ENCODE data around the gene PLOD2. TPM values are rescaled to one million over a fixed set of nuclear protein-coding genes. Genes with fewer than 3 reads are reported as not detected.

Gene PLOD2
- total and polyA plus RNA-seq, 5 experiments from 2014 or later, result not detected

DNA sequence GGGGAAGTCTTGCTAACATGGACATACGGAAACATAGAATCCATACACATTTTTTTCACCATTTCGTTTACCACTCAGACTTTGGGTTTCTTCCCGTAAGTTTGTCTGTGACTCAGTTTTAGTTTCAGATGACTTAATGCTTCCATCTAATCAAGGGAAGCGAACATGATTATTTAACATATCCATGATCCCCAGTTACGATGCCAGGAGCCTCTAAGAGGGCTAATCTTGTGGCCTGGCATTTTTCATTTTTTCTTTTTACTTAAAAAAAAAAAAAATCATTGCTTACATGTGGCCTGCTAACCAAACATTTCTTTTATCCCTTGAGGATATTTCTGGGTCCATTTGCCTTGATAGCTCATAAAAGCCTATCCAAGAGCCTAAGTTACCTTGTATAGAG lies 20.2 kb upstream of the PLOD2 start:
- H3K9me3 Mint-ChIP-seq, result peaks cover 0 to 2% (median 0%) of the 10 kb centered on the region in 9 donors
- H3K4me3 Mint-ChIP-seq, result no peak overlapping the region
- ATAC-seq (no peak), DNase-seq (no peak)
- H3K27ac Mint-ChIP-seq, result no peak overlapping the region
- no peaks in the 10 kb centered on the region for H3K36me3 Mint-ChIP-seq
- H3K4me1 Mint-ChIP-seq, result no peaks in the 10 kb centered on the region
- peaks cover 0 to 16% (median 8%) of the 10 kb centered on the region in 5 donors for H3K27me3 Mint-ChIP-seq
- POLR2A ChIA-PET, result no interaction called here

DNA sequence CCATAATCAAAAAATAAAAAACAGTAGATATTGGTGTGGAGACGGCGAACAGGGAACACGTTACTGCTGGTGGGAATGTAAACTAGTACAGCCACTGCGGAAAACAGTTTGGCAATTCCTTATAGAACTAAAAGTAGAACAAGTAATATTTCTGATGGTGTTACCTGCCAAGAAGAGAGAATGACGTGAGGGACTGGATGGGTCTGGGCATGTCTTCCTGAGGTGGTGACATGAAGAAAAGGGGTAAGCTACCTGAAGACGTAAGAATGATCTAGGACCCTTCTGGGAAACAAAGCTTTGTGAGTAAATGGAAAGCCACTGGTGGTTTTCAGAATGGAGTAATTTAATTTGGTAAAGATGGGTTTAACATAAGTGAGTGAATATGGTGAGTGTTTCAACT lies 19.4 kb upstream of the PLOD2 start:
- Mint-ChIP-seq H3K4me1 (no peaks in the 10 kb centered on the region), H3K36me3 (no peaks in the 10 kb centered on the region), H3K27ac (no peak overlapping the region), H3K4me3 (no peak overlapping the region), H3K27me3 (peaks cover 0 to 11% (median 8%) of the 10 kb centered on the region in 5 donors), H3K9me3 (peaks cover 0 to 2% (median 0%) of the 10 kb centered on the region in 9 donors)
- ATAC-seq, result no peak
- POLR2A ChIA-PET, result no interaction called here
- no peak for DNase-seq

DNA sequence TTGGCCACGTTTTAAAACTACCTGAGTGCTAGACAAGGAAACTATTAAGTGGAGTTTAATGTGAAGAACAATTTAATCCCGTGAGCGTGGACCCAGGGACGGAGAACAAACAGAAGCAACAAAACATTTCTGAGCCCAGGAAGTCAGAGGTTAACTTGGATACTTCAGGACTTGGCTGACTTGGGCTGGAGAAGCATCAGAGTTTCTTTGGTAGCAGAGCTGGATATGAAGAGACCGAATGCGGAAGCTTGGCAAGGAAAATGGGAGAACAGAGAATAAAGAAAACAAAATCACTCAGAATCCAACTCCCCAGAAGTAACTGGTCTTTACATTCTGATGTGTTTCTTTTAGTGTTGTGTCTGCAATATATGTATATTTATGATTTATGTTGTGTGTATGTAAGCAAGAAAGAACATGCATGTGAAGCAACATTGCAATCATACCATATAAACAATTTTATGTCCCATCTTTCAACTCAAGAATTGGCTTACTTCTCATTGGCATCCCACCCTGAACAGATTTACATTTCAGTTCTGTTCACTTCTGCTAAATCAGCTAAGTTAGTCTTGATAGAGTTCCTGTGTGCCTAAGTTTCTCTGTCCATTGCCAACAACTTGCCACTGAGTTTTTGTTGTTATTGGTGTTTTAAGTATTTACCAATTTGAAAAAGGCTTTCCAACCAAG lies 17.2 kb upstream of the PLOD2 start:
- H3K36me3 Mint-ChIP-seq, result no peaks in the 10 kb centered on the region
- no peak overlapping the region for H3K27ac Mint-ChIP-seq
- POLR2A ChIA-PET, result no interaction called here
- no peaks in the 10 kb centered on the region for H3K4me1 Mint-ChIP-seq
- DNase-seq (no peak), ATAC-seq (no peak)
- H3K4me3 Mint-ChIP-seq, result no peak overlapping the region
- H3K9me3 Mint-ChIP-seq, result peaks cover 0 to 2% (median 0%) of the 10 kb centered on the region in 9 donors
- H3K27me3 Mint-ChIP-seq, result peaks cover under 1 to 14% (median 6%) of the 10 kb centered on the region in 5 donors

DNA sequence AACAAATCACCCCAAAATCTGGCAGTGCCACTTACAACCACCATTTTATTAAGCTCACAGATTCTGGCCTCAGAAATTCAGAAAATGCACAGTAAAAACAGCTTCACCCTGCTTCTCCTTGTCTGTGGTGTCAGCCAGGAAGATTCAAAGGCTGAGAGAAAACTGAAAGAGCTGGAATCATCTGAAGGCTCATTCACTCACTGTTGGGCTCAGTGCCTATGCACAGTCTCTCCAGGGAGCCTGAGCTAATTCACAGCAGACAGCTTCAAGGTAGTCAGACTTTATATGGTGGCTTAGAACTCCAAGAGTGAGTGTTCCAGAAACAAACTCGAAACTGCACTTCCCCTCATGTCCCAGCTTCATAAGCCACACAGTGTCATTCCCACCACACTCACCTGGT lies 16.5 kb upstream of the PLOD2 start:
- Mint-ChIP-seq H3K27me3 (peaks cover 4 to 20% (median 10%) of the 10 kb centered on the region in 5 donors), H3K36me3 (no peaks in the 10 kb centered on the region), H3K9me3 (peaks cover 0 to 2% (median 0%) of the 10 kb centered on the region in 9 donors), H3K4me3 (no peak overlapping the region), H3K27ac (no peak overlapping the region), H3K4me1 (no peaks in the 10 kb centered on the region)
- no peak for ATAC-seq
- DNase-seq, result no peak
- POLR2A ChIA-PET, result no interaction called here

DNA sequence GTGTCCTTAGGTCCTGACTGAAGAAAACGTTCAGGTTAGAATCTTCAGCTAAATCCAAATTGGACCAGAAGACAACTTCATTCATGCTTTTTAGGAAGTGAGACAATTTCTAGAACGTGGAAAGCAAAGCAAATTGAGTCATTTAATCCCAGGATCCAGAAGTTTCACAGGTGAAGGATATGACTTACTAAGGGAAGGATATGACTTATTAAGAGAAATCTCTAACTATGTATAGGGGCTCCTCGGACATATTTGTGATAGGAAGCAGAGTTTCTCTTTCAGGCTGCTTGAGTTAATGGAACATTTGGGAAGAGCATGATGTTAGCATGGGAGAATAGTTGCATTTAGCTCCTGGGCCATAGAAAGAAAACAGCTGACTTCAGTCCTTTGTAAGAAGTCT lies 16.1 kb upstream of the PLOD2 start:
- ATAC-seq (no peak), DNase-seq (no peak)
- Mint-ChIP-seq H3K4me3 (no peak overlapping the region), H3K9me3 (peaks cover 0 to 2% (median 0%) of the 10 kb centered on the region in 9 donors), H3K4me1 (no peaks in the 10 kb centered on the region), H3K27me3 (peaks cover 5 to 20% (median 10%) of the 10 kb centered on the region in 5 donors), H3K27ac (no peak overlapping the region), H3K36me3 (no peaks in the 10 kb centered on the region)
- POLR2A ChIA-PET, result no interaction called here

DNA sequence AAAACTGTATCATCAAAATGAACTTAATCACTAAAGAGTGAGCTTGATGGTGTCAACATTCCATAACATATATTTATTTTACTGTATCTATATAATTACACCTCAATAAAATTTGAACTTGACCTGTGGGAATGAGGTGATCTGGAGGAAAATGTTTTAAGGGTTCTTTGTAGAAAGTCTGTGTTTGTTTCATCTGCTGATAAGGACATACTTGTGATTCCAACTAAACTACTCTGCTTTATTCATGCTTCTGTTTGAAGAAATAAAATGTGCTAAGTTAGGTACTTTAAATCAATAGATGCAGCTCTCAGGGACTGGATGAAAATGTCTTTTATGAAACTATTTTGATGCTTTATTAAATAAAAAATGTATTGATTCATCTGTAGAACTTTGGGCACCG lies 11.6 kb upstream of the PLOD2 start:
- H3K27ac Mint-ChIP-seq, result no peak overlapping the region
- H3K4me1 Mint-ChIP-seq, result no peaks in the 10 kb centered on the region
- no peaks in the 10 kb centered on the region for H3K36me3 Mint-ChIP-seq
- H3K4me3 Mint-ChIP-seq, result no peak overlapping the region
- POLR2A ChIA-PET, result no interaction called here
- peaks cover 0 to 2% (median 0%) of the 10 kb centered on the region in 9 donors for H3K9me3 Mint-ChIP-seq
- no peak for ATAC-seq
- H3K27me3 Mint-ChIP-seq, result peaks cover 8 to 35% (median 15%) of the 10 kb centered on the region in 5 donors
- no peak for DNase-seq

DNA sequence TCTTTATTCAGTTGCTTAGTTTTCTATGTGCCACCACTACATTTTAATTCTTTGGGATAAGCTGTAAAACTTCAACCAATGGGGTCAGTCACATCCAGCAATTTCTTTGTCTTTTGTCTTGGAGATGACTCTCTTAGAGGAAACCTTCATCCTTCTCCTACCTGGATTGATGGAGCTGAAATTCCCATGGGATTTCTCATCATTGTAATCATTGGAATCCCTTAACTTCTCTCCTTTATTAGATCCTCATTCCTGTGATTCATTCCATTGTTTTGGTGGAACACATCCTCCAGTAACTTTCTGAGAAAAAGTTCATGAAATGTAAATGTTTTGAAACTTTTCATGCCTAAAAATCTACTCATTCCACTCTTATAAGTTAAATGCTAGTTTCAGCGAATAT lies 9.6 kb upstream of the PLOD2 start:
- peaks cover 0 to under 1% (median 0%) of the 10 kb centered on the region in 9 donors for H3K9me3 Mint-ChIP-seq
- H3K4me3 Mint-ChIP-seq, result no peak overlapping the region
- H3K36me3 Mint-ChIP-seq, result no peaks in the 10 kb centered on the region
- H3K27ac Mint-ChIP-seq, result no peak overlapping the region
- ATAC-seq (no peak), DNase-seq (no peak)
- H3K27me3 Mint-ChIP-seq, result peaks cover 8 to 25% (median 15%) of the 10 kb centered on the region in 5 donors
- no peaks in the 10 kb centered on the region for H3K4me1 Mint-ChIP-seq
- POLR2A ChIA-PET, result no interaction called here

DNA sequence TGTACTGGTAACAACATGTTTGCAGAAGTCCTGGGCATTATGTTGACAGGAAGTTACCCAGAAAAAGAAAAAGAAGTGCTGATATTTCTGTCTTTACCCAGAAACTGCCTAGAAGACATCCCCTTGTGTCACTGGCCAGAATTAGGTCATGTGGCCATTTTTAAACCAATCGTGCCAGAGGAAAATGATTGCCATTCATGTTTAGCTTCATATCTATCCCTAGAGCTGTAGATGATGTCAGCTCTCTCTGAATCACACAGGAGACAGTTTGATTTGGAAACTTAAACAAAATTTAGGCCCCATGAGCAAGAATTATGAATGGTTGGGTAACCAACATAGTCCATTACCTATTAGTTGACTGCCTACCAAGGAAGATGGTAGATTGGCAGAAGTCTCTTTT lies 8.9 kb upstream of the PLOD2 start:
- Mint-ChIP-seq H3K4me1 (no peaks in the 10 kb centered on the region), H3K27me3 (peaks cover 9 to 32% (median 19%) of the 10 kb centered on the region in 5 donors), H3K9me3 (no peaks in the 10 kb centered on the region), H3K27ac (no peak overlapping the region), H3K36me3 (no peaks in the 10 kb centered on the region), H3K4me3 (no peak overlapping the region)
- POLR2A ChIA-PET, result no interaction called here
- ATAC-seq (no peak), DNase-seq (no peak)

DNA sequence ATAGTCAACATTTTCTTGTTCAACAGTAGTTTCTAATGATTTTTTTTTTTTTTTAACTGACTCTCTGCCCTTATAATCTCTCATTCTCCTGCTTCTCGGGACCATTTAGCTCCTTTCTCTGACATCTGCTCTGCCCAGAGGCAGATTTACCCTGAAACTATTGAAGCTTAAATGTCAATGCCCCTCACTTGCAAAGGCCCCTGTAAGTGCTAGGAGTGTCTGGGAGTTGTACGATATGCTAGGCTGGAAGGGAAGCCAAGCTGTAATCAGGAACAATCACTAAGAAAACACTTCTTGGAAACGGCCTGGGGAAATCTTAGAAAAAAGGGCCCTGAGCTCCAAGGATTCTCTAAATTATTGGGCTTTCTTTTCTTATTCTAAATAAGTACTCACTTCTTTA lies 5.8 kb upstream of the PLOD2 start:
- Mint-ChIP-seq H3K36me3 (peaks cover 0 to 5% (median 0%) of the 10 kb centered on the region in 3 donors), H3K9me3 (no peaks in the 10 kb centered on the region), H3K27me3 (peaks cover 19 to 53% (median 30%) of the 10 kb centered on the region in 5 donors), H3K4me1 (peaks cover 0 to 5% (median 0%) of the 10 kb centered on the region in 4 donors), H3K4me3 (no peak overlapping the region), H3K27ac (no peak overlapping the region)
- ATAC-seq (no peak), DNase-seq (no peak)
- POLR2A ChIA-PET, result no interaction called here

DNA sequence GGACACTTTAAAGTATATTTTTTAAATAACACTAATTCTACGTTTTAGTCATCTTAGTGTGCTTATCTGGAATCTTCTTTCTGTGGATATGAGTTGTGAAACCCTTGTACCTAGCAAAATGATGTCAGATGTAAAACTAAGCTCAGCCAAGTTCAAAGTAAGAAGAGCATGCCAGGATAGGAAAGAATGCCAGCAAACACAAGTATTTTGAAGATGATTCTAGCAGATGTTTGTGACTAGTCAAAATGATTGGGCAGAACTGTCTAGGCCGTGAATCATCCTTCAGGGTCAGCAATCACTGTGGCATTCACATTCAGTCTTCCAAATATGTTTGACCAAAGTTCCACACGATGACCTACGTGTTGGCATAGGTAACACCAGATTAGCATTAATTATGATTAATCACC lies 5.4 kb upstream of the PLOD2 start:
- peaks cover 23 to 56% (median 30%) of the 10 kb centered on the region in 5 donors for H3K27me3 Mint-ChIP-seq
- POLR2A ChIA-PET, result no interaction called here
- H3K4me3 Mint-ChIP-seq, result no peak overlapping the region
- DNase-seq (no peak), ATAC-seq (no peak)
- no peak overlapping the region for H3K27ac Mint-ChIP-seq
- no peaks in the 10 kb centered on the region for H3K9me3 Mint-ChIP-seq
- peaks cover 0 to 5% (median 0%) of the 10 kb centered on the region in 3 donors for H3K36me3 Mint-ChIP-seq
- peaks cover 0 to 9% (median 2%) of the 10 kb centered on the region in 4 donors for H3K4me1 Mint-ChIP-seq

DNA sequence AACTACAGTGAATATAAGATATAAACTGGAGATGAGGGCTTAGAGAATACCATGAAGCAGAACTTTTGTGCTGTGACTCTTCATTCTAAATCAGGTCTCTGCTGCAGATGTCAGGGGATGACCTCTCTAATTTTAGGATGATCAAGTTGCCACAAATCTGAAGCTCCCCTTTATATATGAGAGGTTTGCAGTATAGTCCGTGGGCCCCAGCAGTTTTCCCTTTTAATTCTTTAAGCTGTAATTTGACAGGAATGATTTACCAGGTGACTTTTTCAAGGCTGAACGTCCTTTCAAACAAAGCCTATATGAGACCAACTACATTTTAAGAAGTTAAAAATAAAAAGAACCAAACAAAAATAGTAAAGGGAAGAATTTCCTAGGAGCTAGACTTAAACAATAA lies 4.9 kb upstream of the PLOD2 start:
- peaks cover 0 to 9% (median 3%) of the 10 kb centered on the region in 4 donors for H3K4me1 Mint-ChIP-seq
- H3K27me3 Mint-ChIP-seq, result peaks cover 23 to 54% (median 27%) of the 10 kb centered on the region in 5 donors
- H3K4me3 Mint-ChIP-seq, result no peak overlapping the region
- no peak for ATAC-seq
- POLR2A ChIA-PET, result no interaction called here
- peaks cover 0 to 5% (median 0%) of the 10 kb centered on the region in 3 donors for H3K36me3 Mint-ChIP-seq
- H3K27ac Mint-ChIP-seq, result no peak overlapping the region
- H3K9me3 Mint-ChIP-seq, result no peaks in the 10 kb centered on the region
- no peak for DNase-seq

DNA sequence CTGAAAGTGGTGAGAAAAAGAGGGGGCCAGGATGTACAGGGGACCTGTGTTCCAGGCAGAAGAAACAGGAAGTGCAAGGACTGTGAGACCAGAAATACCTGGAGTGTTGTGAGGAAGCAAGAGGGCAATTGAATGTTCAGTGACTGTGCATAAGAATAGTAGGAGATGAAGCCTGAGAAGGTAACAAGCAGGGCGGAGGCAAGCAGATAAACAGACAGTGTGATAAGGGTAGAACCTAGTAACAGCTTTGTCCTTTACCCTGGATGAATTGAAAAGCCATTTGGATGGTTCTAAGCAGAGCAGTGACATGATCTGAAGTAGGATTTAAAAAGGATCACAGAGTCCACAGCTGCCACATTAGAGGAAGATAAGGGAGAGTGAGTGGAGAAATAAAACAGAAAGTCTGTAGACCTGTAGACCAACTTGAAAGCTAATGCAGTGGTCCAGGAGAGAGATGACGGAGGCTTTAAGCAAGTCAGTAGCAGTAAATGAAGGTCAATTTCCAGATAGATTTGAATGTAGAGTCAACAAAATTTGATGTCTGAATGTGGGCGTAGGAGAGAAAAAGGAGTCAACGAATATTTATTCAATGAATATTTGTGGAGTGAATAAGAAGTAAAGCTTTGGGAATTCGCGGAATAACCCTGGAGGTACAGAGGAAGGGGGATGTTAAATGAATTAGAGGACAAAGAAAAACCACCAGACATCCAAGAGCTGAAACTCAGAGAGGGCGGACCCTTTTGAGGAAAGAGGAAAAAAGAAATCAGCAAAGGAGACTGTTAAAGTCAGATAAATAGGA lies 4.2 kb upstream of the PLOD2 start:
- H3K27me3 Mint-ChIP-seq, result peaks cover 25 to 50% (median 28%) of the 10 kb centered on the region in 5 donors
- no peaks in the 10 kb centered on the region for H3K9me3 Mint-ChIP-seq
- POLR2A ChIA-PET, result no interaction called here
- ATAC-seq (no peak), DNase-seq (no peak)
- no peak overlapping the region for H3K4me3 Mint-ChIP-seq
- H3K4me1 Mint-ChIP-seq, result peaks cover 0 to 13% (median 6%) of the 10 kb centered on the region in 4 donors
- H3K36me3 Mint-ChIP-seq, result peaks cover 0 to 5% (median 0%) of the 10 kb centered on the region in 3 donors
- no peak overlapping the region for H3K27ac Mint-ChIP-seq

DNA sequence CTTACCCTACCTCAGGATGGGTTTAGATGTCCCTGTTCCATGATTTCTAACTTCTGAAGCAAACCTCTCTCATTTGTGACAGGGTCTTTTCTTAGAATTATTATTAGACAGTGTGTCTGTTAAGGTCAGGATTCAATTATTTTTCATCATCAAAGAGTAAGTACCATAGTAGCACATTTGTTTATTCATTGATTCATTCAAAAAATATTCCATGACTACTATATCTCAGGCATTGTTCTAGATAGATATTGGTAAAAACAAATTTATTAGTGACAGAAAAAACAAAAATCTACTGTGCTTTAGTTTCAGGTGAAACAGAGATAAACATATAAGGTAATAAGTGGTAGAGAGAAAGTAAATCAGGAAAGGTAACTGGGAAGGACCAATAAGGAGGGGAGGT lies 3.5 kb upstream of the PLOD2 start:
- no peak for ATAC-seq
- DNase-seq, result no peak
- Mint-ChIP-seq H3K4me1 (peaks cover 0 to 19% (median 12%) of the 10 kb centered on the region in 4 donors), H3K36me3 (peaks cover 0 to 5% (median 0%) of the 10 kb centered on the region in 3 donors), H3K4me3 (no peak overlapping the region), H3K9me3 (no peaks in the 10 kb centered on the region), H3K27me3 (peaks cover 29 to 51% (median 34%) of the 10 kb centered on the region in 5 donors), H3K27ac (no peak overlapping the region)
- POLR2A ChIA-PET, result no interaction called here

Measured in naive thymus-derived CD8-positive, alpha-beta T cell (primary cell).